RWPE2 (cell line): Measurements from ENCODE around the gene CCDC200.
"Not testable (repeated sequence)": the region's sequence is repeated elsewhere in the genome, so short reads cannot be mapped to it uniquely, and the experiment has no call there.

Source experiments
- ATAC-seq: fragments of 200-7000 bp; cut with Tn5 transposase; 3 replicates; pipeline ENCODE4 v1.9.1; 2021; ENCODE audit warnings: low read depth
- DNase-seq: peaks from one replicate; pipeline ENCODE4 v3.0.0-alpha.2; 2020; ENCODE audit warnings: low spot score
- H3K27ac ChIP-seq: fragments of 450-650 bp; 2 replicates; pipeline ENCODE4 v1.5.1; 2017; ENCODE audit warnings: mild to moderate bottlenecking; ENCODE audit not compliant: poor library complexity, severe bottlenecking
- H3K27me3 ChIP-seq: fragments of 250-450 bp; sonication (Bioruptor Pico); 2 replicates; pipeline ENCODE4 v1.5.1; 2021; ENCODE audit warnings: mild to moderate bottlenecking, moderate library complexity; ENCODE audit not compliant: insufficient read depth, poor library complexity, severe bottlenecking
- H3K36me3 ChIP-seq: fragments of 250-450 bp; sonication (Bioruptor Pico); 2 replicates; pipeline ENCODE4 v1.5.1; 2020; ENCODE audit warnings: low read depth, mild to moderate bottlenecking, moderate library complexity
- H3K4me1 ChIP-seq: fragments of 250-450 bp; sonication (Bioruptor Pico); 2 replicates; pipeline ENCODE4 v1.5.1; 2021; ENCODE audit warnings: mild to moderate bottlenecking, moderate library complexity; ENCODE audit not compliant: insufficient read depth, poor library complexity, severe bottlenecking
- H3K4me3 ChIP-seq: fragments of 250-450 bp; sonication (Bioruptor Pico); 2 replicates; pipeline ENCODE4 v1.5.1; 2021; ENCODE audit warnings: mild to moderate bottlenecking, moderate library complexity; ENCODE audit not compliant: severe bottlenecking
- H3K9me3 ChIP-seq: fragments of 250-450 bp; sonication (Bioruptor Pico); 2 replicates; pipeline ENCODE4 v1.5.1; 2021; ENCODE audit warnings: mild to moderate bottlenecking, moderate library complexity; ENCODE audit not compliant: severe bottlenecking

CCDC200 gene

GRCh38 chr17:43228020-43228782 is at the start of gene CCDC200:
CCDC200 (minus strand) TSS chr17:43228623; CDS start chr17:43228554, 69 bp downstream.
- 0 out of 3 replicates have a peak, but pooled peaks have one; percentile 27 for ATAC-seq
- H3K27me3 ChIP-seq, H3K9me3 ChIP-seq, H3K4me1 ChIP-seq, DNase-seq, H3K4me3 ChIP-seq, H3K36me3 ChIP-seq, H3K27ac ChIP-seq: not testable (repeated sequence)

DNA sequence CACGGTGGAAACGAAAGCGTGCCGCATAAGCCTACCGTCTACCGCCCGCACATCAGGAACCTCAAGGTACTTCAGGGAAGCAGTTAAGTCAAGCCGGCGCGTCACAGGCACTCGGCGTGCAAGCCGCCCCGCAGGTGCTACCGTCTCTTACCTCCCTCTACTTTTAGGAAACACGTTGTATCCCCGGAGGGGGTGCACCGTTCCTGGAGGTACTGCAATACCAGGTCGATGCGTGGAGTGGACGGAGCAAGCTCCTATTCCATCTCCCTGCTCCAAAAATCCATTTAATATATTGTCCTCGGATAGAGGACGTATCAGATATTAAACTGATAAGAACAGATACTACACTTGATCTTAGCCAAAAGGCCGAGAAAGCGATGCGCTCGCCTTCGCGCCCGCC is 44.5 kb upstream of the CCDC200 start:
- H3K9me3 ChIP-seq, H3K36me3 ChIP-seq, H3K4me1 ChIP-seq, H3K27ac ChIP-seq, DNase-seq, H3K4me3 ChIP-seq, H3K27me3 ChIP-seq: not testable (repeated sequence)
- peak; percentile 54 for ATAC-seq

- not testable (repeated sequence) for DNase-seq, H3K27ac ChIP-seq, H3K27me3 ChIP-seq, H3K4me3 ChIP-seq, H3K36me3 ChIP-seq, H3K4me1 ChIP-seq, H3K9me3 ChIP-seq
- peak; percentile 21; the same call in 1 of the 3 replicates for ATAC-seq
Observed at GRCh38 chr17:43272483-43272882, 44.1 kb upstream of the CCDC200 start.

GRCh38 chr17:43270552-43271504 is 42.4 kb upstream of the CCDC200 start:
- H3K4me1 ChIP-seq, DNase-seq, H3K36me3 ChIP-seq, H3K27me3 ChIP-seq, H3K4me3 ChIP-seq, H3K9me3 ChIP-seq, H3K27ac ChIP-seq: not testable (repeated sequence)
- peak; percentile 55 for ATAC-seq

GRCh38 chr17:43246456-43246855 is 18.0 kb upstream of the CCDC200 start:
- H3K27ac ChIP-seq, ATAC-seq, DNase-seq, H3K4me3 ChIP-seq, H3K36me3 ChIP-seq, H3K27me3 ChIP-seq, H3K9me3 ChIP-seq, H3K4me1 ChIP-seq: not testable (repeated sequence)

GRCh38 chr17:43240596-43241352 is 12.4 kb upstream of the CCDC200 start:
- not testable (repeated sequence) for DNase-seq, H3K27ac ChIP-seq, H3K9me3 ChIP-seq, H3K4me1 ChIP-seq, H3K36me3 ChIP-seq, H3K27me3 ChIP-seq, H3K4me3 ChIP-seq
- ATAC-seq = peak; percentile 66

- peak; percentile 64 for ATAC-seq
- H3K4me3 ChIP-seq, DNase-seq, H3K36me3 ChIP-seq, H3K4me1 ChIP-seq, H3K27me3 ChIP-seq, H3K9me3 ChIP-seq, H3K27ac ChIP-seq: not testable (repeated sequence)
Observed at GRCh38 chr17:43239597-43239996, 11.2 kb upstream of the CCDC200 start.

- H3K9me3 ChIP-seq, H3K4me1 ChIP-seq, DNase-seq, H3K27me3 ChIP-seq, ATAC-seq, H3K36me3 ChIP-seq, H3K4me3 ChIP-seq, H3K27ac ChIP-seq: not testable (repeated sequence)
Observed at GRCh38 chr17:43233877-43234276, 5.5 kb upstream of the CCDC200 start, which contains the start of gene RNU2-1. RNU2-1 (minus strand) TSS chr17:43233977.

DNA sequence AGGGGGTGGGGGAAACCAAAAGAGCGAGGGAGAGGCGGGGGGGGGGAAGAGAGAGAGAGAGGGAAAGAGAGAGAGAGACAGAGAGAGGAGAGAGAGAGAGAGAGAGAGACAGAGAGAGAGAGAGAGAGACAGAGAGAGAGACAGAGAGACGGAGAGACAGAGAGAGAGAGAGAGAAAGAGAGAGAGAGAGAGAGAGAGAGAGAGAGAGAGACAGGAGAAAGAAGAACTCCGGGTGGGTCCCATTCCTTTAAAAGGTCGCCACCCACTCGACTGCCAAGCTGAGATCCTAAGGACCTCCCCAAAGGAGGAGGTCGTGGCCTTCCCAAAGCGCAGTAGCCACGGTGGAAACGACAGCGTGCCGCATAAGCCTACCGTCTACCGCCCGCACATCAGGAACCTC is 4.8 kb upstream of the CCDC200 start:
- not testable (repeated sequence) for DNase-seq, H3K4me1 ChIP-seq, H3K36me3 ChIP-seq, H3K27ac ChIP-seq, ATAC-seq, H3K27me3 ChIP-seq, H3K9me3 ChIP-seq, H3K4me3 ChIP-seq

DNA sequence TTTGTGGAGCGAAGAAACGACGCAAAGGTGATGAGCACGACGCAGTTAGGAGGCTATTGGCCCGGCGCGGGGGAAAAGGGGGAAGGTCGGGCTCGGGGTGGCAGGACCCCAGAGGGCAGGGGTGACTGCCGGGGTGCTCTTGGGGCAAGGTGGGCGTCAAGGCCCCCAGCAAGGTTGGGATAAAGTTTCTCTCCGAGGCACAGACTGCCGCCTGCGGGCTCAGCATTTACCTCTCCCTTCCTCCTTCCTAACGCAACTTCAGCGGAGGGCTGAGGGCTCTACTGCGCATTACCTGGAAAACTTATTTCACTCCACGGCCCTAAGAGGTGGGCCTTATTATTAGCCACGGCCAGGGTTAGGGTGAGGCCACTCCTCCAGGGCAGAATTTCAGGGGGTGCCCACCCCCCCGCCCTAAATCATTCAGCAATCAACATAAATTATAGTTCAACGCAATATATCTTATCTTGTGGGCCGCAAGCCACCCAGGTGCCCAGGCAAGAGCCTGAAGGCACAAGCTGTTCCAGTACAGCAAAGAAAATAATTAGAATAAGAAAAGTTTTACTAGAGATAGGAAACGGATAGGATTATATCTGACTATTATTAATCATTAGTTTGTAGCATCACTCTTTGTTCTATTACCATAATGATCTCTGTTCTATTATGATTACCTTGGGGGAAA is 3.7 kb upstream of the CCDC200 start:
- not testable (repeated sequence) for H3K4me3 ChIP-seq, H3K27me3 ChIP-seq, H3K27ac ChIP-seq

More for the DNA sequence above, 3.7 kb upstream of the CCDC200 start:
- H3K9me3 ChIP-seq, H3K4me1 ChIP-seq, ATAC-seq, H3K36me3 ChIP-seq: not testable (repeated sequence)
- peak; percentile 95 for DNase-seq
